HG03095 (cell line): Measurements from ENCODE around the gene SURF1.
A peak's percentile ranks its signal among the peaks of the same experiment; 100 is the strongest.
"Not testable (repeated sequence)": the region's sequence is repeated elsewhere in the genome, so short reads cannot be mapped to it uniquely, and the experiment has no call there.

Experiments used
- ATAC-seq: cut with Tn5 transposase; IDR thresholded peaks from one replicate; pipeline ENCODE4 v1.9.1; 2021; ENCODE audit warnings: moderate library complexity; ENCODE audit not compliant: unreplicated experiment

Gene SURF1, protein sequence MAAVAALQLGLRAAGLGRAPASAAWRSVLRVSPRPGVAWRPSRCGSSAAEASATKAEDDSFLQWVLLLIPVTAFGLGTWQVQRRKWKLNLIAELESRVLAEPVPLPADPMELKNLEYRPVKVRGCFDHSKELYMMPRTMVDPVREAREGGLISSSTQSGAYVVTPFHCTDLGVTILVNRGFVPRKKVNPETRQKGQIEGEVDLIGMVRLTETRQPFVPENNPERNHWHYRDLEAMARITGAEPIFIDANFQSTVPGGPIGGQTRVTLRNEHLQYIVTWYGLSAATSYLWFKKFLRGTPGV

DNA sequence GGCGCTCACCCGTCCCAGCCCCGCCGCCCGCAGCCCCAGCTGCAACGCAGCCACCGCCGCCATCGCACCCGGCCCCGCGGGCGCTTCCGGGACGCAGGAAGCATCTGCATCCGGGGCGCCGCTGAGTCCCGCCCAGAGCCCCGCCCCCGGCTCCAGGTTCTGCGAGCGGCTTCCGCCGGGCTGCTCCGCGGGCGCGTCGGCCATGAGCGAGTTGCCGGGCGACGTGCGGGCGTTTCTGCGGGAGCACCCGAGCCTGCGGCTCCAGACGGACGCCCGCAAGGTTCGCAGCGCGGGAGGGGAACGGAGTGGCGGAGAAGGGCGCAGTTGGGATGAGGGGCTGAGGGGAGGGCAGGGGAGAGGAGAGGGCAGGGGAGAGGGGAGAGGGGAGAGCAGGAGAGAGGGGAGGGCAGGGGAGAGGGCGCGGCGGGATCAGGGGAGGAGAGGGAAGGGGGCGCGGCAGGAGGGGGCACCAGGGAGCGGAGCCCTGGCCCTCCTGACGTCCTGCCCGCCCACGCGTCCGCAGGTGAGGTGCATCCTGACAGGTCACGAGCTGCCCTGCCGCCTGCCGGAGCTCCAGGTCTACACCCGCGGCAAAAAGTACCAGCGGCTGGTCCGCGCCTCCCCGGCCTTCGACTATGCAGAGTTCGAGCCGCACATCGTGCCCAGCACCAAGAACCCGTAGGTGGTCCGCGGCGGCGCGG lies at the start of gene SURF1, which contains the start of gene SURF2:
Gene SURF1, minus strand, starts transcription at position 97 of the 701 bp plus-strand sequence. Its CDS starts 34 bp downstream, at position 63.
Gene SURF2, plus strand, starts transcription at position 160 of the 701 bp plus-strand sequence. Its CDS starts 43 bp downstream, at position 203.
- peak; percentile 49 for ATAC-seq

GRCh38 chr9:133405508-133406438 lies 49.5 kb upstream of the SURF1 start:
- no peak for ATAC-seq

- no peak for ATAC-seq
These were observed 48.2 kb upstream of the SURF1 start for GRCh38 chr9:133404454-133405002.

GRCh38 chr9:133403766-133404453 lies 47.6 kb upstream of the SURF1 start:
- ATAC-seq: no peak

- ATAC-seq: no peak
These were observed 46.4 kb upstream of the SURF1 start for GRCh38 chr9:133402689-133403088.

GRCh38 chr9:133401588-133401987 lies 45.3 kb upstream of the SURF1 start:
- ATAC-seq: no peak

DNA sequence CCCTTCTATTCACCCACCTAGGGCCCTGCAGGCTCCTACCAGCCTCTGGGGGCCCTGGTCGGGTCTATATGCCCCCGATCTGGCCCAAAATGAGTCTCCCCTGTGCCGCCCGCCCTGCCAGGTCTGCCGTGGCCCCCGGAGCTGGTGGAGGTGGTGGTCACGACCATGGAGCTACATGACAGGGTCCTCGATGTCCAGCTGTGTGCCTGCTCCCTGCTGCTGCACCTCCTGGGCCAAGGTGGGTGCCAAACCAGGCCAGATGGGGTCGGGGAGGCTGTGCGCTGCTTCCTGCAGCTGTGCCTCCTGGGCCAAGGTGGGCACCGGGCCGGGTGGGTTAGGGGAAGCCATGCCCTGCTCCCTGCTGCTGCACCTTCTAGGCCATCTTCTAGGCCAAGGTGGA lies 44.0 kb upstream of the SURF1 start:
- no peak for ATAC-seq

DNA sequence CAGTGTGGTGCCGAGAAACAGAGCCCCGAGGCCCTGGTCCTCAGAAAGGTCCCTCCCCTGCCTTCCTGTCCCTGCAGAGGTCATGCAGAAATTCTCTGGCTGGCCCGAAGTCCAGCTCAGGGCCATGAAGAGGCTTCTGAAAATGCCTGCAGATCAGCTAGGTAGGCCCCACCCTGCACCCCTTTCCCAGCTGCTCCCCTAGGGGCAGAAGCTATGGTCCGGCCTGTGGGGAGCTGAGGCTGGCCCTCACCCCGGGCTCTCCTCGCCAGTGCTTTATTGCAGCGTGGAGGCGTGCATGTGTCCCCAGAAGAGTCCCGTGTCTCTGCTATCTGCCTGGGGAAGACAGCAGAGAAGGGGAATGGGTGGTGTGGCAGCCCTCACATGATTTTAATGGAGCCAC lies 41.6 kb upstream of the SURF1 start:
- no peak for ATAC-seq

GRCh38 chr9:133397370-133397769 lies 41.1 kb upstream of the SURF1 start:
- no peak for ATAC-seq

GRCh38 chr9:133396952-133397351 lies 40.7 kb upstream of the SURF1 start:
- ATAC-seq: no peak

DNA sequence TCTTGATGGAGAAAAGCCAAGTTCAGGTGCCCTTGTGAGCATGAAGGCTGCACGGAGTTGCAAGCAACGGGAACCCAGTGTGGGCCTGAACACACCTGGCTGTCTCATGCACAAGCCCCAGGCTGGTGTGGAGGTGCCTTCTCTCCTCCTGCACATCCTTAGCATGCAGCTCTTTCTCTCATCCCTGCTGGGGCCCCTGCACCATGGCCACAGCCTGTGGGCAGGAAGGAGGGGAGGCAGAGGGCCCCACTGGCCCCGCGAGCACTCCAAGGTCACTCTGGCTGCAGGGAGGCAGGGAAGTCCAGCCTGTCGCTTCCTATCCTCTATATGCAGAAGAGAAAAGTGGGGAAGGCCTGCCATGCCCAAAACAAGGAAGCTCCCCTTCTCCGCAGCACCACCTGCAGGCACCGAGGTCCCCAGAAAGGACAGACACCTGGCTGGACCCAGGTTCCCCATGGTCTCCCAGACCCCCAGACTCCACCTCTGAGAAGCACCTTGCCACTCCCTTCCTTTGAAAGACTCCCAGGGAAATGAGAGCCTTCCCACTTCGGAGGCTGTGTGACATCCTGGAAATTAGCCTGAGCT lies 38.5 kb upstream of the SURF1 start:
- no peak for ATAC-seq

- no peak for ATAC-seq
These were observed 37.1 kb upstream of the SURF1 start for GRCh38 chr9:133393399-133393798.

GRCh38 chr9:133392308-133392707 lies 36.0 kb upstream of the SURF1 start:
- ATAC-seq: not testable (repeated sequence)

DNA sequence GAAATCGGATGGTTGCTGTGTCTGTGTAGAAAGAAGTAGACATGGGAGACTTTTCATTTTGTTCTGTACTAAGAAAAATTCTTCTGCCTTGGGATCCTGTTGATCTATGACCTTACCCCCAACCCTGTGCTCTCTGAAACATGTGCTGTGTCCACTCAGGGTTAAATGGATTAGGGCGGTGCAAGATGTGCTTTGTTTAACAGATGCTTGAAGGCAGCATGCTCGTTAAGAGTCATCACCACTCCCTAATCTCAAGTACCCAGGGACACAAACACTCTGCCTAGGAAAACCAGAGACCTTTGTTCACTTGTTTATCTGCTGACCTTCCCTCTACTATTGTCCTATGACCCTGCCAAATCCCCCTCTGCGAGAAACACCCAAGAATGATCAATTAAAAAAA lies 35.2 kb upstream of the SURF1 start:
- not testable (repeated sequence) for ATAC-seq

GRCh38 chr9:133390713-133391112 lies 34.4 kb upstream of the SURF1 start:
- no peak for ATAC-seq

DNA sequence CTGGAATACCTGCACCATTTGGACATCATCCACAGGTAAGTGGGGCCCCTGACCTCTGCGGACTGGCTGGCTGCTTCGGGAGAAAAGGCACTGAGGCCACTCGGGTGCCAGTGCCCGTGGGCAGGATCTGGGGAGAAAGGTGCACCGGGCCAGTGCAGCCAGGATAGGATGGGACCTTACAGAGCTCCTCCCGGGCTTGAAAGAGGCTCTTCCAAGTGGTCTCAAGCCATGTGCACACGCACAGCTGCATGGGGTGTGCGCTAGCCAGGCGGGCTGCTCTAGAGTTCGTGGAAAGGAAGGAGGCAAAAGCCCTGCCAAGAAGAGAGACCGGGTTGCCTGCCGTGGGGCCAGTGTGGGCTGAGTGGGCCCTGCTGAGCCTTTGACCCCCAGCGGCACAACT lies 33.3 kb upstream of the SURF1 start:
- ATAC-seq: no peak

- no peak for ATAC-seq
These were observed 32.8 kb upstream of the SURF1 start for GRCh38 chr9:133389025-133389557.

- no peak for ATAC-seq
These were observed 31.4 kb upstream of the SURF1 start for GRCh38 chr9:133387680-133388079.

GRCh38 chr9:133386338-133386737 lies 30.1 kb upstream of the SURF1 start:
- no peak for ATAC-seq

DNA sequence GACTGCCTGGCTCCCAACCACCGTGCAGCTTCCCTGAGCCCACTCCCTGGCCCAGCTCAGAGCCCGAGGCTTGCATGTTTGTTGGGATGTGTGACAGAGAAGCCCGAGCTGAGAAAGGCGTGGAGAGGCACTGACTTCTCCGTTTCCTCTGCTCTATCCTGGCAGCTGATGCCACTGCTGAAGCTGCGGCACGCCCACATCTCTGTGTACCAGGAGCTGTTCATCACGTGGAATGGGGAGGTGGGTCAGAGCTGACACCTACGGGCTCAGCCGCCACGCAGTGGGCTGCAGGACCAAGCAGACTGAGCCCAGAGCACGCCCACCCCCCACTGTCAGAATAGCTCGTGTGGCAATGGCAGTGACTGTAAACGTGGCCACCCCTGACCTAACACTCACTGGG lies 29.2 kb upstream of the SURF1 start:
- ATAC-seq: no peak
